Astrocyte of the cerebellum (primary cell): ENCODE data around the gene ANGPTL7.
"Not testable (repeated sequence)": the region's sequence is repeated elsewhere in the genome, so short reads cannot be mapped to it uniquely, and the experiment has no call there.

Experiments used
- DNase-seq: peaks from one replicate; pipeline ENCODE4 v3.0.0-alpha.2; 2011; ENCODE audit warnings: low read depth
- H3K4me3 ChIP-seq: 2 replicates; pipeline ENCODE4 v1.5.1; 2011; ENCODE audit warnings: mild to moderate bottlenecking, low read depth, low read length, moderate library complexity
- in situ Hi-C: cut with HindIII; loops from 2 replicates; pipeline ENCODE4 v1.10.0; 2017; ENCODE audit warnings: low sequenced_read_pairs
- TF ChIP-seq, protein P1 (sequence below): IDR thresholded peaks from 2 replicates; pipeline ENCODE4 v1.5.1; 2012; ENCODE audit warnings: low read length, low read depth, moderate library complexity, mild to moderate bottlenecking; ENCODE audit errors: missing control alignments

The ANGPTL7 gene

GRCh38 chr1:11178021-11179015 lies 10.8 kb upstream of the ANGPTL7 start:
- in situ Hi-C loops = no loop called here
- DNase-seq = no peak
- TF ChIP-seq, protein P1, sequence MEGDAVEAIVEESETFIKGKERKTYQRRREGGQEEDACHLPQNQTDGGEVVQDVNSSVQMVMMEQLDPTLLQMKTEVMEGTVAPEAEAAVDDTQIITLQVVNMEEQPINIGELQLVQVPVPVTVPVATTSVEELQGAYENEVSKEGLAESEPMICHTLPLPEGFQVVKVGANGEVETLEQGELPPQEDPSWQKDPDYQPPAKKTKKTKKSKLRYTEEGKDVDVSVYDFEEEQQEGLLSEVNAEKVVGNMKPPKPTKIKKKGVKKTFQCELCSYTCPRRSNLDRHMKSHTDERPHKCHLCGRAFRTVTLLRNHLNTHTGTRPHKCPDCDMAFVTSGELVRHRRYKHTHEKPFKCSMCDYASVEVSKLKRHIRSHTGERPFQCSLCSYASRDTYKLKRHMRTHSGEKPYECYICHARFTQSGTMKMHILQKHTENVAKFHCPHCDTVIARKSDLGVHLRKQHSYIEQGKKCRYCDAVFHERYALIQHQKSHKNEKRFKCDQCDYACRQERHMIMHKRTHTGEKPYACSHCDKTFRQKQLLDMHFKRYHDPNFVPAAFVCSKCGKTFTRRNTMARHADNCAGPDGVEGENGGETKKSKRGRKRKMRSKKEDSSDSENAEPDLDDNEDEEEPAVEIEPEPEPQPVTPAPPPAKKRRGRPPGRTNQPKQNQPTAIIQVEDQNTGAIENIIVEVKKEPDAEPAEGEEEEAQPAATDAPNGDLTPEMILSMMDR = no peak
- H3K4me3 ChIP-seq = no peak overlapping the region

GRCh38 chr1:11179125-11179524 lies 10.0 kb upstream of the ANGPTL7 start:
- no peak for DNase-seq
- H3K4me3 ChIP-seq = no peak overlapping the region
- in situ Hi-C loops = no loop called here
- TF ChIP-seq, protein P1 = no peak

DNA sequence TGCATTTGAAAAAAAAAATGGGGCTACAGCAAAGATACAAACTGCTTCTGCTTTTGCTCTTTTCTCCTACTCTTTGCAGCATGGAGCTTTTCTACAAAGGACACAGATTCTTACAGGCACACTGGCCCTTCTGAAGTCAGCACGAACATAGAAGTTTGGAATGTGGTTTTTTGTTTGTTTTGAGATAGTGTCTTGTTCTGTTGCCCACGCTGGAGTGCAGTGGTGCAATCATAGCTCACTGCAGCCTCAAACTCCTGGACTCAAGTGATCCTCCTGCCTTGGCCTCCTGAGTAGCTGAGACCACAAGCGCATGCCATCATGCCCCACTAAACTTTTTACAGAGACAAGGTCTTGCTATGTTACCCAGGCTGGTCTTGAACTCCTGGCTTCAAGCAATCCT lies 9.4 kb upstream of the ANGPTL7 start:
- H3K4me3 ChIP-seq, DNase-seq, in situ Hi-C loops: not testable (repeated sequence)

- H3K4me3 ChIP-seq = no peak overlapping the region
- in situ Hi-C loops = no loop called here
- peak; percentile 56 for DNase-seq
- TF ChIP-seq, protein P1 = no peak
These were observed 8.8 kb upstream of the ANGPTL7 start for GRCh38 chr1:11180342-11180744.

DNA sequence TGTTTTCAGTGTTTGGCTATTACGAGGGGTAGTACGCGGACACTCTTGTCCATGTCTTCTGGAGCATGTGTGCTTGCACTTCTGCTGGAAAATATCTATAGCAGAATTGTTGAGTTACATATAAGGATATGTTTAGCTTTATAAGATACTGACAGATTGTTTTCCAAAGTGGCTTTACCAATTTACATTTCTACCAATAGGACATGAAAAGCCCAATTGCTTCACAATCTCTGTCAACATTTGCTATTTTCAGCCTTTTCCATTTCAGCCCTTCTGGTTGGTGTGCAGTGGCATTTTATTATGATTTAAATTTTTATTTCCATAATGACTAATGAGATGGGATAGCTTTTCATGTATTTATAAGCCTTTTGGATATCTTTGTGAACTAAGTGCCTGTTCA lies 6.3 kb upstream of the ANGPTL7 start:
- no peak for DNase-seq
- H3K4me3 ChIP-seq = no peak overlapping the region
- TF ChIP-seq, protein P1 = no peak
- in situ Hi-C loops = no loop called here

- no peak overlapping the region for H3K4me3 ChIP-seq
- TF ChIP-seq, protein P1 = no peak
- in situ Hi-C loops = no loop called here
- DNase-seq = no peak
These were observed 4.2 kb upstream of the ANGPTL7 start for GRCh38 chr1:11184973-11185372.

DNA sequence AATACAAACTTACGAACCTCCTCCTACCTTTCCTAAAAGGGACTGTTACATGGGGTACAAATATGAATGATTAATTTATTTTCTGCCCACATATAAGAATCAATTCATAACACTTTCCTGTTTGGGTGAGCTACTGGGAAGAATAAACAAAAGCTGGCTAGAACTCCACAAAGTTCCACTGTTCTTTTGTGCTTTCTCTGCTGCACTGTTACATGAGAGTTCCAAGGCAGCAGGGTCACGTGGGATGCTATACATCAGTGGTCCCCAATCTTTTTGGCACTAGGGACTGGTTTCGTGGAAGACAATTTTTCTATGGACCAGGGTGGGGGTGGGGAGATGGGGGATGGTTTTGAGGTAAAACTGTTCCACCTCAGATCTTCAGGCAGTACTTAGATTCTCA lies 2.2 kb upstream of the ANGPTL7 start:
- no peak for DNase-seq
- no peak overlapping the region for H3K4me3 ChIP-seq
- TF ChIP-seq, protein P1 = no peak
- in situ Hi-C loops = no loop called here
